DOHH2 (cell line): Measurements from ENCODE around the gene IGFALS.

Experiments used
- H3F3A ChIP-seq: fragments of 200-600 bp; sonication (generic), shearing (Covaris generic); 2 replicates; pipeline ENCODE4 v1.6.0; 2016; ENCODE audit warnings: antibody characterized with exemption, mild to moderate bottlenecking; ENCODE audit not compliant: control insufficient read depth, insufficient read depth
- H3K27ac ChIP-seq: fragments of 200-600 bp; sonication (generic); 2 replicates; pipeline ENCODE4 v1.5.1; 2014; ENCODE audit warnings: low read depth, mild to moderate bottlenecking, low read length, moderate library complexity
- H3K27me3 ChIP-seq: fragments of 200-600 bp; sonication (generic); 2 replicates; pipeline ENCODE4 v1.6.1; 2014; ENCODE audit warnings: mild to moderate bottlenecking, low read length, mixed read lengths; ENCODE audit not compliant: control insufficient read depth
- H3K36me3 ChIP-seq: fragments of 200-600 bp; sonication (generic); 2 replicates; pipeline ENCODE4 v1.6.1; 2014; ENCODE audit warnings: mild to moderate bottlenecking, low read length, moderate library complexity, mixed read lengths; ENCODE audit not compliant: control insufficient read depth
- H3K4me1 ChIP-seq: fragments of 200-600 bp; sonication (generic); 2 replicates; pipeline ENCODE4 v1.6.1; 2014; ENCODE audit warnings: mild to moderate bottlenecking, low read length, mixed read lengths; ENCODE audit not compliant: control insufficient read depth
- H3K4me2 ChIP-seq: fragments of 200-600 bp; sonication (generic); 2 replicates; pipeline ENCODE4 v1.6.0; 2014; ENCODE audit warnings: mild to moderate bottlenecking, low read length, moderate library complexity
- H3K4me3 ChIP-seq: fragments of 200-600 bp; sonication (generic); 2 replicates; pipeline ENCODE4 v1.5.1; 2014; ENCODE audit warnings: mild to moderate bottlenecking, low read length, mixed read lengths
- H3K79me2 ChIP-seq: fragments of 200-600 bp; sonication (generic); 2 replicates; pipeline ENCODE4 v1.6.1; 2014; ENCODE audit warnings: mild to moderate bottlenecking, low read length, mixed read lengths; ENCODE audit not compliant: control insufficient read depth
- H3K9me2 ChIP-seq: fragments of 200-600 bp; sonication (generic); replicated peaks from 2 replicates; pipeline ENCODE4 v1.6.1; 2014; ENCODE audit warnings: mild to moderate bottlenecking, low read length, mixed read lengths; ENCODE audit not compliant: control insufficient read depth
- H3K9me3 ChIP-seq: fragments of 200-600 bp; sonication (generic); 2 replicates; pipeline ENCODE4 v1.6.1; 2014; ENCODE audit warnings: antibody characterized with exemption, low read length, mixed read lengths; ENCODE audit not compliant: control insufficient read depth, insufficient read depth
- H4K20me1 ChIP-seq: fragments of 200-600 bp; sonication (generic); 2 replicates; pipeline ENCODE4 v1.6.0; 2014; ENCODE audit warnings: low read depth, mild to moderate bottlenecking, antibody characterized with exemption, low read length, moderate library complexity; ENCODE audit not compliant: control insufficient read depth, insufficient read depth
- EZH2phosphoT487 ChIP-seq: fragments of 200-600 bp; sonication (generic); IDR thresholded peaks from 2 replicates; pipeline ENCODE4 v1.6.1; 2017; ENCODE audit warnings: borderline replicate concordance, mild to moderate bottlenecking, antibody characterized with exemption, low read length, moderate library complexity, mixed read lengths
- TF ChIP-seq, protein P1 (sequence below): fragments of 200-600 bp; sonication (generic); IDR thresholded peaks from one replicate; pipeline ENCODE4 v1.5.1; 2014; ENCODE audit warnings: antibody characterized with exemption, mild to moderate bottlenecking, low read depth, low read length; ENCODE audit not compliant: poor library complexity, severe bottlenecking

The IGFALS gene

DNA sequence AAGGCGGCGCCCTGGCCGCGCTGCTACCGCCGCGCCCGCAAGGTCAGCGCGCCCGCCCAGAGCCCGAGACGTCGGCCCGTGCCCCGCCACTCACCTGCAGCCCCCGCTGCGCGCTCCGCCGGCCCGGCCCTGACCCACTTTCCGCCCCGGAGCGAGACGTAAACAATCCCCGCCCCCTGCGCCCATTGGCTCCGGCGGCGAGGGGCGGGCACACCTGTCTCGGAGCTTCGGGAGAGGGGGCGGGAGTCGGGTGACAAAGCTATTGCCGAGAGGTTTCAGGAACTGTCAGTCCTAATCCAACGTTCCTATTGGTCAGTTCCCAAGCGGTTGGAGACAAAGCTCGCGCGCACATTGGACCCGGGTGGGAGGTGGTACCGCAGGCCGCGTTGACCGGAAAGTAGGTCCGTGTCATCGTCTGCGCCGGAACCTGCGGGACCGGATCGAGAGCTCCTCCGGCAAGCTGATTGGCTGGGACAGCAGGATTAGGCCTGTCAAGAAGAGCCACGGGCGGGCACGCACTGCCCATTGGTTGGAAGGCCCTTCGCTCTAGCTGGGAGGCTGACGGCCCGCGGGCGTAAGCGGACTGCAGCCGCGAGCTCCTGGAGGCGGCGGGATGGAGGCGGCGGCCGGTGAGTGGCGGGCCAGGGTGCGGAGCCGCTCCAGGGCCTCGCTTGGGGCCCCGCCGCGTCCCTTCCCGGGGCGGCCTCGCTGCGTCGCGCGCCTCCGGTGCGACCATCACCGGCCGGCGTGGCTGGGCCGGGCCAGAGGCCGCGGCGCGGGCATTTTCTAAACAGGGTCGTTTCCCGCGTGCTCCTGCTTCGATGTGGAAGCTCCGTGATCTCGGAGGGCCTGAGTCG lies 10.9 kb downstream of the IGFALS start, which contains the start of the genes NUBP2 and SPSB3:
TSS of gene NUBP2 (plus strand) at position 553 of the 857 bp plus-strand sequence. CDS start at position 614, 61 bp downstream.
TSS of gene SPSB3 (minus strand) at position 164 of the 857 bp plus-strand sequence. CDS start 1,088 bp downstream, outside the sequence.
- Histone ChIP-seq H3K9me3 (no peaks in the 10 kb centered on the region), H3K27ac (peak within 1 kb of the TSS; percentile 20; the same call in 1 of the 2 replicates), H4K20me1 (0 out of 2 replicates have a peak, but pooled peaks cover 5% of the 10 kb centered on the region), H3K27me3 (no peaks in the 10 kb centered on the region), H3K9me2 (no peaks in the 10 kb centered on the region), H3K79me2 (peaks cover 60% of the 10 kb centered on the region), H3K4me2 (peak within 1 kb of the TSS; percentile 93), H3K36me3 (peaks cover 22% of the 10 kb centered on the region), H3K4me1 (peaks cover 16% of the 10 kb centered on the region), H3F3A (no peaks in the 10 kb centered on the region), H3K4me3 (peak within 1 kb of the TSS; percentile 82)
- no peak for TF ChIP-seq EZH2phosphoT487
- TF ChIP-seq, protein P1, sequence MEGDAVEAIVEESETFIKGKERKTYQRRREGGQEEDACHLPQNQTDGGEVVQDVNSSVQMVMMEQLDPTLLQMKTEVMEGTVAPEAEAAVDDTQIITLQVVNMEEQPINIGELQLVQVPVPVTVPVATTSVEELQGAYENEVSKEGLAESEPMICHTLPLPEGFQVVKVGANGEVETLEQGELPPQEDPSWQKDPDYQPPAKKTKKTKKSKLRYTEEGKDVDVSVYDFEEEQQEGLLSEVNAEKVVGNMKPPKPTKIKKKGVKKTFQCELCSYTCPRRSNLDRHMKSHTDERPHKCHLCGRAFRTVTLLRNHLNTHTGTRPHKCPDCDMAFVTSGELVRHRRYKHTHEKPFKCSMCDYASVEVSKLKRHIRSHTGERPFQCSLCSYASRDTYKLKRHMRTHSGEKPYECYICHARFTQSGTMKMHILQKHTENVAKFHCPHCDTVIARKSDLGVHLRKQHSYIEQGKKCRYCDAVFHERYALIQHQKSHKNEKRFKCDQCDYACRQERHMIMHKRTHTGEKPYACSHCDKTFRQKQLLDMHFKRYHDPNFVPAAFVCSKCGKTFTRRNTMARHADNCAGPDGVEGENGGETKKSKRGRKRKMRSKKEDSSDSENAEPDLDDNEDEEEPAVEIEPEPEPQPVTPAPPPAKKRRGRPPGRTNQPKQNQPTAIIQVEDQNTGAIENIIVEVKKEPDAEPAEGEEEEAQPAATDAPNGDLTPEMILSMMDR: no peak

DNA sequence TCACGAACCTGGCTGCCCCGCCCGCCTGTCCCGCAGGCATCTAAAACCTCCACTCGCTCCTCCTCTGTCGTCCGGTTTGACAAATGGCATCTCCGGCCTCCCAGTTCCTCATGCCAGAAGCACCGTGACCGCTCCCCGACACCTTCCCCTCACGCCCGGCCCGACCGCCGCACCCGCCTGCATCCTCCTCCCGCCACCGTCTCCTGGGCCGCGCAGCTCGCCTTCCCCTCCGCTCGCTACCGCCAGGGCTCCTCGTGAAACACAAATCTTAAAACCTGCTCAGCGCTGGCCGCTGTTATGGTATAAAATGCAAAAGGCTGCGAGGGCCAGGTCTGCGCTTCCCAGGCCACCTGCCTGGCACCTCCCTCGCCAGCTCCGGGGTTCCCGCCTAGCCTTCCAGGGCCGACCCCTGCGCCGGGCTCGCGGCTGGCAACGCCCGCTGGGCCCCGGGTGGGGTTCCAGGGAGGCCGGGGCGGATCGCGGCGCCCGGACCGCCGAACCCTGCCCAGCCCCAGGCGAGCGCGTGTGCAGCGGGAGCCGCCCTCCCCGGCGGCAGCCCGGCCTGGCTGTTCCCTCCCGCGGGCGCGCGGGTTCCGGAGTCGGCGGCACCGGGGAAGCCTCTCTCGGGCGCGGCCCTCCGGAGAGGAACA lies 11.6 kb downstream of the IGFALS start:
- Histone ChIP-seq H3F3A (no peaks in the 10 kb centered on the region), H3K27ac (no peak overlapping the region), H3K36me3 (peaks cover 27% of the 10 kb centered on the region), H3K4me3 (peak overlapping the region; percentile 82), H3K9me2 (no peaks in the 10 kb centered on the region), H4K20me1 (0 out of 2 replicates have a peak, but pooled peaks cover 5% of the 10 kb centered on the region), H3K4me1 (peaks cover 16% of the 10 kb centered on the region), H3K9me3 (no peaks in the 10 kb centered on the region), H3K4me2 (peak overlapping the region; percentile 93), H3K79me2 (peaks cover 52% of the 10 kb centered on the region), H3K27me3 (no peaks in the 10 kb centered on the region)
- no peak for TF ChIP-seq EZH2phosphoT487
- TF ChIP-seq, protein P1: no peak

DNA sequence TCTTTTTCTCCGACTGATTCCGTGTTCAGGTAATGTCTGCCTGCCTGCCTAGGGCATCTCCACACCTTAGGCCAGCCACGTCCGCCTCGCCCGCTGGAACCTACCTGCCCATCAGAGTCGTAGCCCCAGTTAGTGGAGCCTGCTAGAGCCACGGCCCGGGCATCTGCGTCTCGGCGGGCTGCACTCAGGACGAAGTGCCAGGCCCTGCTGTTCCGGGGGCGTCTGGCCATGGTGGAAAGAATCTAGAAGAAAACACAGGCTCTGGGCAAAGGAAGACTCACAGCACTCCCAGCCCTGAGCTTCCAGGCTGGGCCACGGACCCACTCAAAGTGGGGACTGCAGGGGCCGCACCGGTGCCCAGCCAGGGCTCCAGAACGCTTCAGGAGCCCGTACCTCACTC lies 12.3 kb downstream of the IGFALS start:
- no peaks in the 10 kb centered on the region for H3K27me3 ChIP-seq
- peak overlapping the region; percentile 93 for H3K4me2 ChIP-seq
- H3K4me1 ChIP-seq: peaks cover 16% of the 10 kb centered on the region
- H3K79me2 ChIP-seq: peaks cover 46% of the 10 kb centered on the region
- 0 out of 2 replicates have a peak, but pooled peaks cover 5% of the 10 kb centered on the region for H4K20me1 ChIP-seq
- no peaks in the 10 kb centered on the region for H3K9me2 ChIP-seq
- no peak overlapping the region for H3K27ac ChIP-seq
- H3F3A ChIP-seq: no peaks in the 10 kb centered on the region
- peaks cover 33% of the 10 kb centered on the region for H3K36me3 ChIP-seq
- no peaks in the 10 kb centered on the region for H3K9me3 ChIP-seq
- TF ChIP-seq, protein P1: no peak
- TF ChIP-seq EZH2phosphoT487: no peak
- H3K4me3 ChIP-seq: peak overlapping the region; percentile 82
